ENCODE results near the gene MLANA. TPM values are rescaled to one million over a fixed set of nuclear protein-coding genes. Genes with fewer than 3 reads are reported as not detected.

Gene MLANA
- total RNA-seq, 4 donors from 2014 or later = not detected

DNA sequence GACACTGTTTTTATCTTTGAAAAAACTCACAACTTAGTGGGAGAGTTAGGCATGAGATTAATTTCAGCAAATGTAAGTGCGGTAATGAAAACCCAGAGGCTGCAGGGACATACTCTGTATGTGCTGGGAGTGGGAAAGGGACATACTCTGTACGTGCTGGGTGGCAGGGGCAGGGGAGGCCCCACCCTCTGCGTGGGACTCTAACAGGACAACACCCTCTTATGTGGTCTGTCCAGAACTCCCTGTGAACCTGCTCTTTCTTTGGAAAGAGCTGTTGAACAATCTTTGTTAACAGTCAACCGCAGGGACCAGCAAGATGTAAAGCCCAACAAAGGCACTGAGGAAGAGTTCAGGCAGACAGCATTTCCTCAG is 2.4 kb downstream of the MLANA start:
- Histone ChIP-seq H3K27me3 (no peaks in the 10 kb centered on the region), H3K27ac (no peak overlapping the region), H3K9me3 (no peaks in the 10 kb centered on the region), H3K4me1 (no peaks in the 10 kb centered on the region), H3K4me3 (no peak overlapping the region), H3K36me3 (peaks cover 0 to 25% of the 10 kb centered on the region in 2 donors)
- ATAC-seq = no peak
- 48 to 56% methylated on average over 3 of the region's 4 CpGs for WGBS, 2 donors (ENCODE audit: low coverage in 1 of 2)
- TF ChIP-seq POLR2AphosphoS5 (IDR thresholded peaks at IDR 0.05) (no peak), CTCF (IDR thresholded peaks at IDR 0.05) (no peak), POLR2A (IDR thresholded peaks at IDR 0.05) (no peak), EP300 (IDR thresholded peaks at IDR 0.05) (no peak)

DNA sequence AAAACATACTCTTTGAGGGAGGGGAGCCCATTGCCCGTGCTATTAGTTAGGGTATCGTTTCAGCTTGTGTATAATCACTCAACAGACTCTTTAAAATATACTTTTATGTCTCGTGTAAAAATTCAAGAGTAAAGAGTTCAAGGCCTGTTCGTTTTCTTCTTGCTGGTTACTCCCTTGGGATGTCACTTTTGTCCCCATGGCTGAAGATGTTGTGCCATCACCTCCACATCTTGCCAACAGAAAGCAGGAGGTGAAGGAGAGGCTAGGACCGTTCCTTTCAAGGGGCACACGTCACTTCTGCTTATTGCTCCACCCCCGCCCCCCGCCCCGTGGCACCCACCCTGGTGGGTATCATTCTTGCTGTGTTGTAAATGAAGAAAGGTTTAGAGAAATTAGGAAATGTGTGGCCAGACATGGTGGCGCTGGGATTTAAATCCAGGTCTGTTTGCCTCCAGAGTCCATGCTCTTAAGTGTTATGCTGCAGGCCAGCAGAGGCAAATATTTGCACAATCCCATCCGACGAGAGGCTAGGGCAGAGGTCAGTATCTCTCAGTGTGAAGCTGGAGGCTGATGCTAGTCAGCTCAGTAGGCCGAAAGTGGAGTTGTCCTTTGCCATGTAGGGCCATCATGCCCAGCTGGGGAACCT is 3.0 kb downstream of the MLANA start:
- no peak overlapping the region for H3K27ac ChIP-seq
- H3K27me3 ChIP-seq = no peaks in the 10 kb centered on the region
- H3K4me3 ChIP-seq = no peak overlapping the region
- TF ChIP-seq CTCF (IDR thresholded peaks at IDR 0.05) (no peak), EP300 (IDR thresholded peaks at IDR 0.05) (no peak), POLR2AphosphoS5 (IDR thresholded peaks at IDR 0.05) (no peak), POLR2A (IDR thresholded peaks at IDR 0.05) (no peak)
- no peak for ATAC-seq
- no peaks in the 10 kb centered on the region for H3K4me1 ChIP-seq
- H3K36me3 ChIP-seq = peaks cover 0 to 31% of the 10 kb centered on the region in 2 donors
- WGBS, 2 donors (ENCODE audit: low coverage in 1 of 2) = 76 to 82% methylated on average over 5 of the region's 13 CpGs
- H3K9me3 ChIP-seq = no peaks in the 10 kb centered on the region

- no peak for ATAC-seq
- 92 to 97% methylated on average over 3 to 4 of the region's 6 CpGs for WGBS, 2 donors (ENCODE audit: low coverage in 1 of 2)
- Histone ChIP-seq H3K36me3 (peaks cover 0 to 38% of the 10 kb centered on the region in 2 donors), H3K4me1 (no peaks in the 10 kb centered on the region), H3K27me3 (no peaks in the 10 kb centered on the region), H3K27ac (no peak overlapping the region), H3K9me3 (no peaks in the 10 kb centered on the region), H3K4me3 (no peak overlapping the region)
- TF ChIP-seq CTCF (IDR thresholded peaks at IDR 0.05) (no peak), POLR2A (IDR thresholded peaks at IDR 0.05) (no peak), POLR2AphosphoS5 (IDR thresholded peaks at IDR 0.05) (no peak), EP300 (IDR thresholded peaks at IDR 0.05) (no peak)
Measured at GRCh38 chr9:5894237-5894959, 3.7 kb downstream of the MLANA start.

GRCh38 chr9:5895782-5896181 is 5.1 kb downstream of the MLANA start:
- ATAC-seq = no peak
- no peak overlapping the region for H3K4me3 ChIP-seq
- WGBS, 2 donors (ENCODE audit: low coverage in 1 of 2) = 80% methylated on average over 1 of the region's 6 CpGs; no CpG with 5 or more reads in 1 of the 2 donors
- TF ChIP-seq POLR2AphosphoS5 (IDR thresholded peaks at IDR 0.05) (no peak), POLR2A (IDR thresholded peaks at IDR 0.05) (no peak), CTCF (IDR thresholded peaks at IDR 0.05) (no peak), EP300 (IDR thresholded peaks at IDR 0.05) (no peak)
- no peaks in the 10 kb centered on the region for H3K9me3 ChIP-seq
- no peaks in the 10 kb centered on the region for H3K27me3 ChIP-seq
- H3K36me3 ChIP-seq = peaks cover 0 to 39% of the 10 kb centered on the region in 2 donors
- no peak overlapping the region for H3K27ac ChIP-seq
- no peaks in the 10 kb centered on the region for H3K4me1 ChIP-seq

- ATAC-seq = no peak
Measured at GRCh38 chr9:5896863-5897262, 6.2 kb downstream of the MLANA start.

More at GRCh38 chr9:5896863-5897262, 6.2 kb downstream of the MLANA start:
- no peaks in the 10 kb centered on the region for H3K9me3 ChIP-seq
- no peaks in the 10 kb centered on the region for H3K4me1 ChIP-seq
- H3K27ac ChIP-seq = no peak overlapping the region
- no peaks in the 10 kb centered on the region for H3K27me3 ChIP-seq
- no peak overlapping the region for H3K4me3 ChIP-seq
- TF ChIP-seq CTCF (IDR thresholded peaks at IDR 0.05) = no peak
- 88 to 100% methylated on average over 2 to 4 of the region's 4 CpGs for WGBS, 2 donors (ENCODE audit: low coverage in 1 of 2)
- peaks cover 0 to 39% of the 10 kb centered on the region in 2 donors for H3K36me3 ChIP-seq

Data from gastroesophageal sphincter (tissue), 4 donors.